ENCODE measurements around the gene BRD4.

BRD4 gene

DNA sequence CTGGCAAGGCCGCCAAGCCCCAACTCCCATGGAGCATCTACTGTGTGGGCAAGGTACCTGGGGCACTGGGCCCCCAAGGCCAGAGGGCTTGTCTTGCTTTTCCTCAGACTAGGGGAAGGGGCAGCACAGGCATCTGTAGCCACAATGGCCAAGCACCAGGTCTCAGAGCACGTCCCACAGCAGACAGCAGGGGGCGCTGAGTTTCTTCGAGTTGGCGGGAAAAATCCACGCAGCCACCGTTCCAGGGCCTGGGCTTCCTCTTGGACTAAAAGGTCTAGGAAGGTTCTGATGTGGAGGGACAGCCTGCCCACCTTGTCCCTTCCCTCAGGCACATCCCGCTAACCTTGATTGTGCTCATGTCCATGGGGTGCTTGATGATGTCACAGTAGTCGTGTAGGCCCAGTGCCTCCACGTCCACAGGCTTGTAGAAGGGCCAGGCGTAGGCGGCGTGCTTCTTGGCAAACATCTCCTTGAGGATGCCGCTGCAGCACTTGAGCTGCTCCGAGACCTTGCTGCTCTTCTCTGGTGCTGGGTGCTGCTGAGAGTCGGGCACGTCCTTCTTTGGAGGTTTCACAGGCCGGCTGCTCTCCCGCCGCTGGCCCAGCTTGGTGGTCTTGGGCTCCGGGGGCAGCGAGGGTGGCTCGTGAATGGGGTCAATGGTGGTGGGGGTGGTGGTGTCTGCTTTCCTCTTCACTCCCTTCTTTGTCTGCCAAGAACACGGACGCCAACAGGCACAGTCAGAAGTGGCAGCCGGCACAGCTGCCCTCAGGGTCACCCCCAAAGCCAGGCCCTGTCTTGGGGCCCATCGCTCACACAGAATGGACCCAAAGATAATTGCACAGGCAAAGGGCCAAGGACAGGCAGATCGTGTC lies 68.0 kb downstream of the BRD4 start:
- peak; percentile 91 for DNase-seq

- no peak for DNase-seq
Observed at GRCh38 chr19:15263361-15263985, 68.9 kb downstream of the BRD4 start.

DNA sequence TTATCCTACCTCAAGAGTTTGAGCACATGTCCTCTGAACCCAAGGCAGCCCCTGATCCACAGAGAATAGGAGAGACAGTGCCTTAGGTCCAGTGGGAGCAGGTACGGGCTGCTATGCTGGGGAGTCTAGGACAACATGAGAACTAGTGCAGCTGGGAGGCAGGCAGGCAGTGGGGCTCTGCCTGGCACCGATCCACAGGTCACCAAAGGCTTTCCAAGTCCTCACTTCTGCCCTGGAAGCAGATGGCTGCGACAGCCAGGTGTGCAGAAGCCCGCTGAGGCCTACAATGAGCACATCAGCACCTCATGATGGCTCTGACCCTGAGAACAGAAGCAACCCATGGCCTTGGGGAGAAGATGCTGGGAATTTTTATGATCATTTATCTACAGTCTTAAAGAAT lies 70.3 kb downstream of the BRD4 start:
- DNase-seq: no peak

GRCh38 chr19:15260939-15261338 lies 71.4 kb downstream of the BRD4 start:
- no peak for DNase-seq

GRCh38 chr19:15259907-15260306 lies 72.4 kb downstream of the BRD4 start:
- no peak for DNase-seq

GRCh38 chr19:15257782-15258181 lies 74.6 kb downstream of the BRD4 start:
- DNase-seq: no peak

DNA sequence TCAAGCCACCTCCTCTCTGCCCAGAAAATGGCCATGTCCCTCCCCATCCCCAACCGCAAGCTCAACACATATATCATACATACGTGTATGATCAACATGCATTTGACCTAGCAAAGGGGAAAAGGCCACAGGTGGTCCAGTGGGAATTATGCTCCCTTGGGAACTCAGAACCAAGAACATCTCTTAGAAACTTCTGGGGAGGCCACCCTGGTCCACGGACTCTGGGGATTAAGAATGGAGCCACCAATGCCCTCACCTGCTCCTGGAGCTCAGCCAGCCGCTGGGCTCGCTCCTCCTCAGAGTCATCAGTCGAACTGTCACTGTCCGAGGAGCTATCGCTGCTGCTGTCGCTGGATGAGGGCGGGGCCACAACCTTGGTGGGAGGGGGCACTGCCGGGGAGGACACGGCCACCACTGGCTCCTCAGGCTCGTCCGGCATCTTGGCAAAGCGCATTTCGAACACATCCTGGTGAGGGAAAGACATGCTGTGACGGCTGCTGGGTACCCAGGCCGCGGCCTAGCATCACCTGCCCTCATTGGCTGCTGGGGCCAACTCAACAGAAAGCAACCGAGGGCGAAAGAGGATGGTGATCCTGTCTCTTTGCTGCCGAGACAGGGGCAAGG lies 75.5 kb downstream of the BRD4 start:
- DNase-seq: no peak

- DNase-seq: no peak
Observed at GRCh38 chr19:15255359-15255990, 76.9 kb downstream of the BRD4 start.

DNA sequence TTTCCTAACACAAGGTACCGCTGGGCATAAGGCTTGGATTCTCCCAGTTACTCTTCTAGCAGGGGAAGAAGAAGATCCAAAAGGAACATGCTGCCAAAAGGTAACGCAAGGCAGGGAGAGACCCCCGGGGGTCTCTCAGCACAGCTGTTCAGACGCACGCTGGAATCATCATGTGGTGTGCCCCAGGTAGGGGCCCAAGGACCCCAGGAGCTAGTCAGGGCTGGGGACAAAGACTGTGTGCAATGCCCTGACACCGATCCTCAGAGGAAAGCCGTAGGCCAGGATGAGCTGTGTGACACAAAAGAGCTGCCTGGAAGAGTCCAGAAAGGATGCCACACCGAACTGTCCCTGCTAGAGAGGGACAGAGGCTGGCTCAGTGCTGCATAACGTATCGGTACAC lies 77.8 kb downstream of the BRD4 start:
- no peak for DNase-seq

- peak; percentile 60 for DNase-seq
Observed at GRCh38 chr19:15253513-15253912, 78.8 kb downstream of the BRD4 start.

- peak; percentile 24 for DNase-seq
Observed at GRCh38 chr19:15253061-15253460, 79.3 kb downstream of the BRD4 start.

- DNase-seq: peak; percentile 47
Observed at GRCh38 chr19:15252398-15253018, 79.8 kb downstream of the BRD4 start.

- peak; percentile 85 for DNase-seq
Observed at GRCh38 chr19:15251749-15252397, 80.5 kb downstream of the BRD4 start.

DNA sequence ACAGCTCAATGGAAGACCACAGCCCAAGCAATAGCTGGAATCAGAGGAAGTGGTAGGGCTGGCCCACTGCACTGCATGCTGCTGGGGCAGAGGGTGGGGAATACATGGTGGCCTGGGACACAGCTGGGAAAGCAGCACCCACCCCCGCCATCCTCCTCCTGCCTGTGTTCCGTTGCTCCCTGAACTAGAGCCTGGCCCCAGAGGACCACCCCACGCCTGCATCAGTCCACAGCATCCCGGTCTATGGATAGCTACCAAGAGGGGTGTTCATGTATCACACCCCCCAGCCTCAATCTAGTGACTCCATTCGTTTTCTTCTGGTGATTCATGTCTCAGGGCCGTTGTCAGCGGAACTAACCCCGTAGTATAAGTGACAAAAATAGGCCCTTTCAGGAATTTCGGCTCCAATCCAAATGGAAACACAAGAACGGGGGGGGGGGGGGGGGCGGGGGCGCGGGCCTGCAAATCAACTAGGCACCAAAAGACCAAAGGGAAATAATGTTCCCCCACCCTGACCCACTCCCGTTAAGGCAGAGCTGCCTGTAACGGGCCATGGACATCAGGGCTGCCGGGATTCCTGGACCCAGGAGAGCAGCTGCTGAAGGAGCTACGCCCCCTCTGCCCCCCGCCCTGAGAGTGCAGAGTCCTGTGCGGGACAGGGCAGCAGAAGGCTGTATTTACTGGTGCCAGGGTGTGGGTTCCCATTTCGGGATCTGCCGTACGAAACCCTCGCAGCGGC lies 81.2 kb downstream of the BRD4 start:
- peak; percentile 27 for DNase-seq

DNA sequence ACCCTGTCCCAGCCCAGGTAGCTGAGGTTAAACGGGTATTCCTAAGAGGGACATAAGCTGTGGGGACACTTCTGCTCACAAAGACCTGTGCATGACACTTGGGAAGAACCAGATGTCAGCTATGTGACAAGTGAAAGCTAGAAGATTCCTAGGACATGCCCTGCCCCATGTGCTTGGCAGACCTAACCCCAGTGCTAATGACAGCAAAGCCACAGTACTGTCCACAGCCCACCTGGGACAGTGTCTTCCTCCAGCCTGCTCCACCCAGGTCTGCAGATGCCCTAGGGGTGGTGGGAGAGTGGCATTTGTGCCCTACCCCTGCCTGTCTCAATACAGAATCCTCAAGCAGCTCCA lies 81.7 kb downstream of the BRD4 start:
- no peak for DNase-seq

- peak; percentile 62 for DNase-seq
Observed at GRCh38 chr19:15249972-15250639, 82.2 kb downstream of the BRD4 start.

DNA sequence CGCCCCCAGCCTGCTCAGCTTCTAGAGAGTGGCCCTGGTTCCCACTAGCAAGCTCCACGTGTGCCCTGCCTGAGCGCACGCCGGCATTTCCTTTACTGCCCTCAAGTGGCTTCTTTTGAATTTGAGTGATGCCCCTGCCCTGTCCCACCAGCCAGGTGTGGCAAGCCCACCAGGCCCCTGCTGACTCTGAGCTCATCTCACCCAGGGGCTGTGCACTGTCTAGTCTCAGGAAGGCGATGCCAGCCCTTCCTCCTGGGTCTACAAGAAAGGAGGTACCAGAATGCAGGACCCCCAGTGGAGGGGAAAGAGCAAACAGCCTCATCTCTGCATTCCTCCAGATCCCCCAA lies 82.8 kb downstream of the BRD4 start:
- DNase-seq: no peak

GRCh38 chr19:15248648-15249527 lies 83.5 kb downstream of the BRD4 start:
- peak; percentile 18 for DNase-seq

- DNase-seq: no peak
Observed at GRCh38 chr19:15248106-15248505, 84.2 kb downstream of the BRD4 start.

Data from eye (tissue), 1 donor.